ENCODE measurements around the gene CHRNB1. TPM values are rescaled to one million over a fixed set of nuclear protein-coding genes. Genes with fewer than 3 reads are reported as not detected.
A peak's percentile ranks its signal among the peaks of the same experiment; 100 is the strongest.

CHRNB1 gene
- total and polyA plus RNA-seq, 10 donors: 7.3 to 12.9 (median 11.3) TPM

GRCh38 chr17:7404737-7405349 lies 40.0 kb upstream of the CHRNB1 start:
- TF ChIP-seq POLR2AphosphoS5 (IDR thresholded peaks at IDR 0.05): peak; percentile 27 to 73 (median 58)
- peak in 3 of 11 experiments; percentile 27 to 30 (median 28) for TF ChIP-seq CTCF (IDR thresholded peaks at IDR 0.05 in 8 of 11, conservative IDR thresholded peaks at IDR 0.05 in 3 of 11)
- TF ChIP-seq POLR2A (IDR thresholded peaks at IDR 0.05): no peak
- H3K4me1 ChIP-seq: peaks cover 8 to 43% (median 26%) of the 10 kb centered on the region in 6 donors
- H3K27ac ChIP-seq: peak overlapping the region; percentile 60 to 91 (median 83)
- H3K27me3 ChIP-seq (replicated peaks in 1 of 7): peaks cover 0 to 30% (median 7%) of the 10 kb centered on the region in 7 donors
- peak; percentile 92 for DNase-seq
- no peaks in the 10 kb centered on the region for H3K36me3 ChIP-seq
- WGBS, 5 donors: 1% methylated on average over 37 to 65 of the region's 65 CpGs
- peak overlapping the region; percentile 46 to 90 (median 64) for H3K4me3 ChIP-seq
- no peaks in the 10 kb centered on the region for H3K9me3 ChIP-seq
- intact Hi-C loops (cut with DNase I; ENCODE audit: low total_unique reads): no loop called here

GRCh38 chr17:7405350-7406234 lies 39.3 kb upstream of the CHRNB1 start:
- no peaks in the 10 kb centered on the region for H3K36me3 ChIP-seq
- intact Hi-C loops (cut with DNase I; ENCODE audit: low total_unique reads): no loop called here
- H3K27ac ChIP-seq: peak overlapping the region in 7 of 8 donors; percentile 72 to 91 (median 86)
- WGBS, 5 donors: 20 to 32% (median 21%) methylated on average over 23 to 38 of the region's 38 CpGs
- TF ChIP-seq CTCF (IDR thresholded peaks at IDR 0.05 in 8 of 11, conservative IDR thresholded peaks at IDR 0.05 in 3 of 11) (no peak), POLR2A (IDR thresholded peaks at IDR 0.05) (no peak), POLR2AphosphoS5 (IDR thresholded peaks at IDR 0.05) (no peak)
- H3K9me3 ChIP-seq: no peaks in the 10 kb centered on the region
- no peak for DNase-seq
- H3K4me1 ChIP-seq: peaks cover 8 to 43% (median 26%) of the 10 kb centered on the region in 6 donors
- H3K4me3 ChIP-seq: peak overlapping the region; percentile 46 to 90 (median 64)
- peaks cover 0 to 30% (median 7%) of the 10 kb centered on the region in 7 donors for H3K27me3 ChIP-seq (replicated peaks in 1 of 7)

- 67 to 77% (median 72%) methylated on average over 12 of the region's 12 CpGs for WGBS, 5 donors
- intact Hi-C loops (cut with DNase I; ENCODE audit: low total_unique reads): no loop called here
- H3K4me3 ChIP-seq: no peak overlapping the region
These were observed 38.5 kb upstream of the CHRNB1 start for GRCh38 chr17:7406235-7406825.

More at GRCh38 chr17:7406235-7406825, 38.5 kb upstream of the CHRNB1 start:
- H3K4me1 ChIP-seq: peaks cover 8 to 43% (median 26%) of the 10 kb centered on the region in 6 donors
- H3K27me3 ChIP-seq (replicated peaks in 1 of 7): peaks cover 0 to 30% (median 7%) of the 10 kb centered on the region in 7 donors
- no peak for DNase-seq
- no peaks in the 10 kb centered on the region for H3K9me3 ChIP-seq
- TF ChIP-seq POLR2AphosphoS5 (IDR thresholded peaks at IDR 0.05) (no peak), POLR2A (IDR thresholded peaks at IDR 0.05) (no peak), CTCF (IDR thresholded peaks at IDR 0.05 in 8 of 11, conservative IDR thresholded peaks at IDR 0.05 in 3 of 11) (no peak)
- H3K36me3 ChIP-seq: no peaks in the 10 kb centered on the region
- H3K27ac ChIP-seq: no peak overlapping the region

Data from spleen (tissue), 11 donors.